Measurements from ENCODE around the gene CFAP46. TPM values are rescaled to one million over a fixed set of nuclear protein-coding genes. Genes with fewer than 3 reads are reported as not detected.
"Not testable (repeated sequence)": the region's sequence is repeated elsewhere in the genome, so short reads cannot be mapped to it uniquely, and the experiment has no call there.

CFAP46 gene
- total RNA-seq, 1 donor from 2014 or later = 0.20 TPM

DNA sequence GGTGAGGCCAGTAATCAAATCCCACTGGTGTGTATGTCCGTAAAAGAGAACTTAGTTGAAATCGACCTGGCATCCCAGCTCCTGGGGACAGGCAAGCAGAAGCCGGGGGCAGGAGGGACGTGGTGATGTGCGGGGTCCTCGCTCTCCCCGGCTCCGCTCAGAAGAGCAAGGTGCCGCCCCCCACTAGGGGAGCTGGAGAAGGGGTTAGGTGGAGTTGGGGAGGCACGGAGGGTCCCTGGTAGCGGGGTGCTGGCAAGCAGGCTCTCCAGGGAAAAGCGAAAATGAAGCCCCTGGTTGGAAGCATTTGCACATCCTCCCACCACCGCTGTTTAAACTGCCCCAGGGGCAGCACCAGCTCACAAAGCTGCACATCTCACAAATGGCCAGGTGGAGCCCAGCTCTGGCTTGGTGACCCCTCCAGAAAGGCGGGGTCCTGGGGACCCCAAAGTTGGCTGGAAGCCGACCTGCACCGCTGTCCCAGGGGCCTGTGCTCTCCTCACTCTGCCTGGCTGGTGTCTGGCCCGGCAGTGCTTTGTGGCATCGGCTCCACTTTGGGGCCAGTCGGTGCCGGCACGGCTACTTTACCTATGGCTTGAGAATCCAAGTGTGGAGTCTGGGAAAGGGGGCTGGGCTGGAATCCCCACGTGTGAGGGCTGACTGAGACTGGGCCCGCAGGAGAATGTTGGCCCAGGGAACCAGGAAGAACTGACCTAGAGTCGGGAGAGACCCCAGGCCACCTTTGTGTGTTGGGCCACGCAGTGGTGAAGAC lies 2.9 kb upstream of the CFAP46 start:
- DNase-seq (ENCODE audit: low read depth in 2 of 2) = no peak

GRCh38 chr10:132944510-132944909 lies 2.1 kb upstream of the CFAP46 start:
- no peak for DNase-seq (ENCODE audit: low read depth in 2 of 2)

DNA sequence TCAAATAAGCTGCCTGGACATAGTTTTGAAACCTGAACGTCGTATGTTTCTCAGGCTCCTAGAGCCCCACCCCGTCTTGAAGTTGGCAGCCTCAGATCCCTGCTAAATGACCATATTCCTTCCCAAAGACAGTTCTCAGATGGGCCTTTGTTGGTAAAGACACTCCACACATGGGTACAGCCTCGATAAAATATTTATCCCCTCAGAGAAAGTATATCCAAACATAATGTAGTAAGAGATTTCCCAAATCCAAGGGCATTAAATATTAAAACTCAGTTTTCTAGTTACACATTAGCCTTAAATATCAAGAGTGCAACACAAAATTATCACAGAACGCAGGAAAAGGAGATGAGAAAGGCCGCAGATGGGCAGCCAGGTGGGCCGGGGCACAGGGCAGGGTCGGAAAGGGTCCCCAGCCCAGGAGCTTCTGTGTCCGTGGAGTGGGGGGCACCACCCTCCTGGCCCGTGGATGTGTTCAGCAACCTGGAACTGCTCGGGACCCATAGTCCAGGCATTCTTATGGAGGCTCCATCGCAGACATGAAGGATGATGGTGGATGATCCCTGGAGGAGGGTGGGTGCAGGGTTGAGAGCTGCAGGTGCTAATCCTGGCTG lies 1.5 kb upstream of the CFAP46 start:
- DNase-seq (ENCODE audit: low read depth in 2 of 2) = no peak

GRCh38 chr10:132943058-132943790 lies 854 bp upstream of the CFAP46 start:
- no peak for DNase-seq (ENCODE audit: low read depth in 2 of 2)

DNA sequence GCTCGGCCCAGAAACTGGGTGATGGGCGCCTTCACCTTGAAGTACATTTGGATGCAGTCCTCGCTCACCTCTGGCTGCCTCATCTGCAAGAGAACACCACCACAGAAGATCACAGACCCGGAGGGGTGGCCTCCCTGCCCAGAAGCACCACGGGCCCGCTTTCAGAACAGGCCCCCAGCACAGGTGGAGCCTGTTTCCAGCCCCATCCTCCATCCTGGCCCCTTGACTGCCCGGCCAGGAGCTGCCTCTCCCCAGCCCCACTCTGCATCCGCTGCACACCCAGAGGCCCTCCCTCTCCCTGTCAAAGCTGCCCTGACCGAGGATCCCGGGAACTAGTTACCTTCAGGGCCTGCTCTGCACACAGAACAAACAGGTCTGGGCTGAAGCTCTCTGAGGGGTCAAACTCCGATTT lies 724 bp downstream of the CFAP46 start:
- DNase-seq (ENCODE audit: low read depth in 2 of 2) = no peak

GRCh38 chr10:132940791-132941465 lies 1.4 kb downstream of the CFAP46 start:
- no peak for DNase-seq (ENCODE audit: low read depth in 2 of 2)

GRCh38 chr10:132939957-132940790 lies 2.2 kb downstream of the CFAP46 start:
- peak; percentile 48 to 52 for DNase-seq (ENCODE audit: low read depth in 2 of 2)

- DNase-seq (ENCODE audit: low read depth in 2 of 2) = no peak
Measured at GRCh38 chr10:132939378-132939955, 2.9 kb downstream of the CFAP46 start.

- peak in 1 of 2 donors; percentile 49 for DNase-seq (ENCODE audit: low read depth in 2 of 2)
Measured at GRCh38 chr10:132938472-132939339, 3.7 kb downstream of the CFAP46 start.

- DNase-seq (ENCODE audit: low read depth in 2 of 2) = no peak
Measured at GRCh38 chr10:132937861-132938260, 4.5 kb downstream of the CFAP46 start.

DNA sequence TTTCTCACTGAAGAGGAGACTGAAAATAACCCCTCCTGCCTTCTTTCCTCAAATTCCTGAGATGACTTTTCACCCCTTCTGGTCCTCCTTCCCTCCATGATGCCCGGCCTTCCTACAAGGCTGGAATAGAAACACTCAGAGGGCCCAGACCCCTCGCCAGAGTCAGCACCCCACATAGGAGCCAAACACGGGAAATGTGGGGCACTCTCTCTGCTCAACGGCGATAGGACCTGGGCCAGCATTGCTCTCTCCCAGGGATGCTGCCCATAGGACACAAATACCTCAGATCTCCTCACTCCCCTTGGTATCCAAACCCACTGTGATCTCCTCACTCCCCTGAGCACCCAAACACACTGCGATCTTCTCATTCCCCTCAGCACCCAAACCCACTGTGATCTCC lies 7.4 kb downstream of the CFAP46 start:
- DNase-seq (ENCODE audit: low read depth in 2 of 2) = no peak

DNA sequence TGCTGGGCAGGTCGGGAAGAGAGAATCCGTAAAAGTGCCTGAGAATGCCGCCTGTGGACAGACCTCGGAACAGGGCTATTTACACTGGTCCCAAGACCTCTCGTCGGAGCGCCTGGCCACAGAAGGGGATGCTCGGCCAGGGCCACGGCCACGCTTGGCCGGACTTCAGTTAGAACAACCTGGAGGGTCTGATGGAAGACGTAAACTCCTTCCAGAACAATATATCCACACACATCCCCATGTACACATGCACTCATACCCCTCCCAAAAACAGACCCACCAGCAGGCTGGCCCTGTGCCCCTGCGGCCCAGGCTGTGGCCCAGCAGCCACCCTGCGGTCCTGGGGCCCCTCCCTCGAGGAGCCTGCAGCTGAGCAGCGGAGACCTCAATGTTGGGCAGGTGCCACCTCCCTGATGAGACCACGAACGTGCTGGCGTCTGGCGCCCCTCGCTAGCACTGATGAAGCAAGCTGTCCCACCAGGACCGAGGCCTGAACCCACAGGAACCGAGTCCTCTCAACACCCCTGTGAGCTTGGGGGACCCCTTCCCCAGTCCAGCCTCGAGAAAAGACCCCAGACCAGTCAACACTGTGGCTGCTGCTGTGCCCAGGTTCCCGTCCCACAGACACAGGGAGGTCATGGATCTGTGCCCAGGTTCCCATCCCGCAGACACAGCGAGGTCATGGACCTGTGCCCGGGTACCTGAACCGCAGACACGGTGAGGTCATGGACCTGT lies 8.9 kb downstream of the CFAP46 start:
- DNase-seq (ENCODE audit: low read depth in 2 of 2) = no peak

GRCh38 chr10:132932461-132933307 lies 9.7 kb downstream of the CFAP46 start:
- no peak for DNase-seq (ENCODE audit: low read depth in 2 of 2)

- DNase-seq (ENCODE audit: low read depth in 2 of 2) = not testable (repeated sequence)
Measured at GRCh38 chr10:132931258-132932250, 10.8 kb downstream of the CFAP46 start.

DNA sequence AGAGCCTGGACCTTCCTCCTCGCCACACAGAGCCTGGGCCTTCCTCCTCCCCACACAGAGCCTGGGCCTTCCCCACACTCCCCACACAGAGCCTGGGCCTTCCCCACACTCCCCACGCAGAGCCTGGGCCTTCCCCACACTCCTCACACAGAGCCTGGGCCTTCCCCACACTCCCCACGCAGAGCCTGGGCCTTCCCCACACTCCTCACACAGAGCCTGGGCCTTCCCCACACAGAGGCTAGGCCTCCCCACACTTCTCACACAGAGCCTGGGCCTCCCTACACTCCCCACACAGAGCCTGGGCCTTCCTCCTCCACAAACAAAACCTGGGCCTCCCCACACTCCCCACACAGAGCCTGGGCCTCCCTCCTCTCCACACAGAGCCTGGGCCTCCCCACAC lies 11.7 kb downstream of the CFAP46 start:
- DNase-seq (ENCODE audit: low read depth in 2 of 2) = not testable (repeated sequence)

- no peak for DNase-seq (ENCODE audit: low read depth in 2 of 2)
Measured at GRCh38 chr10:132929953-132930548, 12.3 kb downstream of the CFAP46 start.

Data from lung microvascular endothelial cell (primary cell).